GM21737 (cell line): ENCODE data around the gene CRTAC1.

Source experiments
- ATAC-seq: cut with Tn5 transposase; IDR thresholded peaks from one replicate; pipeline ENCODE4 v1.9.1; 2021; ENCODE audit warnings: mild to moderate bottlenecking, moderate library complexity; ENCODE audit not compliant: unreplicated experiment

The CRTAC1 gene

DNA sequence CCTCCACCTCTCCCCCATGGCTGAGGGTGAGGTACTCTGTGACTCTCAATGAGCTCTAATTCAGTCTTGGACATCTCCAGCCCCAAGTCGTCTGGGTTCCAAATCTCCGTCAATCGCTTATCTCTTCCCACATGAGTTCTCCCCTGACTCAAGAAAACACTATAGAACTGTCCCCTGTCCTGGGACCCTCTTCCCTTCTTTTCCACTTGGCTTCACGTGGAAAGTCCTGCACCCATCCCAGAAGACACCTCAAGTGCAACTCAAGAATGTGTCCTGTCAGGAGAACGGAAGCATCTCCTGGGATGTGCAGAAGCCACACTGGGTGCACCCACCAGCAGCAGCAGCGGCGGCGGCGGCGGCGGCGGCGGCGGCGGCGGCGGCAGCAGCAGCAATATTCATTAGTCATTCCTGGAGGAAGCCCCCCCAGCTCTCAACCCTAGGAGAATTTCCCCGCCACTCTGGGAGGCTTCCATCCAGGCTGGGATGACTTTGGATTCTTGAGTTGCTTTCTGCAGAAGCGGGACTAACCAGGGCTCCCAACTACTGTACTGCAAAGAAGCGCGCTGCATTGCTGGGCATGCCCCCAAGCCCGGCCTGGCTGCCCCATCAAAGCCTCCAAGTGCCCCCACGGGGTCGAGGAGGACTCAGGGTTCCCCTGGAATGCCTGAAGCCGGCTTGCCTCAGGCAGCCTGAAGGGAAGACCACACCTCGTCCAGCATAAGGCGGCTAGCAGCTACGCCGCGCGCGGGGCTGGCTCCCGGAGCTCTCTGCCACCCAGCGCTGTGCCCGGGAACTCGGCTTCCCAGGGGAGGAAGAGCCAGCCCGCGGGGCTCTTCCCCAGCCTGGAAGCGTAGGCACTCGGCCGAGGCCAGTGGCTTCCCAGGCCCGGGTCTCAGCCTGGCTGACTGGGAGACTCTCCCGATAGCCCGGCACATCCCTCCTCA, 1.0 kb downstream of the CRTAC1 start:
- ATAC-seq = no peak

- ATAC-seq = no peak
These were observed 2.2 kb downstream of the CRTAC1 start for GRCh38 chr10:98028168-98028770.

- ATAC-seq = no peak
These were observed 7.4 kb downstream of the CRTAC1 start for GRCh38 chr10:98023024-98023423.

DNA sequence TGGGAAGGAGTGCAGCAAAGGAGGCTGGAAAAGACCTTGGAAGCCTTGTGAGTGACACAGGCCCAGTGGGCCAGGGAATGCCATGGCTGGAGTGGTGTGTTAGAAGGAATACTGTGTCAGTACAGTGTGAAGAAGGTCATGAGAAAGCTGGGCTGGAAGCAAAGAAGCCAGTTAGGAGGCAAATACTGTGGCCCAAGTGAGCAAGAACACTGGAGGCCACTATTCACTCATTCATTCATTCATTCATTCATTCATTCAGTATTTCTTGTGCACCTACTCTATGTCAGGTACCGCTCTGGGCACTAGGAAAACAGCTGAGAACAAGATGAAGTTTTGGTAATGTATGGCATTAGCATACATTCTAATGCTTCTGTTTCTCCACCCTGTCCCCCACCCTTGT, 9.6 kb downstream of the CRTAC1 start:
- ATAC-seq = no peak

GRCh38 chr10:98020254-98020653, 10.2 kb downstream of the CRTAC1 start:
- no peak for ATAC-seq

DNA sequence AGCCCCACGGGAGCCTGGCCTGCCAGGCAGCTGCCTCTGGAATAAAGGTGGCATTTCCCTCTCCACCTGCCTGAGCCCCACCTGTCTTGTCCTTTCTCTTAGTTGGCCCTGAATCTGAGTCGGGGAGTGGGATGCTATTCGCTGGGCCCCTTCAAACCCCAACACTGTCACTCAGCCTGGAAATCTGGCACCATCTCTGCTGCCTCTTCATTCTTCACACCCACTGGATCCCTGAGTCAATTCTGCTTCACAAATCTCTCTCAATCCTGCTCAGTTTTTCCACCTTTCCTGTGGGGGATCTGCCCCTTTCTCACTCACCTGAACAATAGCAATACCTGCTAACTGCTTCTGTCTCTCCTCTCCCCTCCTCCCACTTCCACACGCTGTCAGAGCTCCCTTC, 10.6 kb downstream of the CRTAC1 start:
- no peak for ATAC-seq

GRCh38 chr10:98016772-98017475, 13.5 kb downstream of the CRTAC1 start:
- ATAC-seq = no peak

DNA sequence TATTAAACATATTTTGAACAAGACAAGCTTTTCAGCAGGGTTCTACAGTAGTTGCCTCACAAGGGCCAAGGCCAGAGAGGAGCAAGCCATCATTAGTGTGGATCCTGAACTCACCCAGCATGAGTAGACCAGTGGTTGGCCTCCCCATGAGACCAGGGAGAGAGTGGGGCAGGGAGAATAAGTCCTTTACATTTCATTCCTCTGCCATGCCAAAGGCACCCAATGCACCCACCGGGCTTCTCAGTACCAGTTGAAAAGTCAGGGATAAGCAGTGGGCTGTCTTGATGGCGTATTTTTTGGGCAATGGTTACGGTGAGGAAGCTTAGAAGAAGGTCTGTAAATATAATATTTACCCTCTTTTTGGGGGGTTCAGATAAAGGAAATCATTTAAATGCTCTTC, 16.6 kb downstream of the CRTAC1 start:
- no peak for ATAC-seq

DNA sequence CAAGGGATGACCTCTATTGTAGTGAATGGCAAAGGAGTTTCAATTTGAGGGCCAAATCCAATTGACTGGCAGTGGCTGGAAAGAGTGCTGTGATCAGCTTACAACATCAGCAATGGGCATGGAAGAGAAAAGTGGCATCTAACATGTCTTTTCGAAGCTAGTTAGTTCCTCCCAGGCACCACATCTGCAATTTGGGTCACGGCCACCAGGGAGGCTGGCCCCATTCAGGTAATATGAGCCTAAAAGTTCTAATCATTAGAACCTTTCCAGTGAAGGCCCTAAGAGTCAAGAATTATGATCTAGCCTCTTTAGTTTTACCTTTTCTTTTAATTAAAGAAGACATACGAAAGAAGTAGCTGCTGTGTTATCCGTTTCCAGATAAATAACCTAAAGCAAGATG, 17.3 kb downstream of the CRTAC1 start:
- no peak for ATAC-seq

GRCh38 chr10:98012644-98013043, 17.8 kb downstream of the CRTAC1 start:
- ATAC-seq = no peak

DNA sequence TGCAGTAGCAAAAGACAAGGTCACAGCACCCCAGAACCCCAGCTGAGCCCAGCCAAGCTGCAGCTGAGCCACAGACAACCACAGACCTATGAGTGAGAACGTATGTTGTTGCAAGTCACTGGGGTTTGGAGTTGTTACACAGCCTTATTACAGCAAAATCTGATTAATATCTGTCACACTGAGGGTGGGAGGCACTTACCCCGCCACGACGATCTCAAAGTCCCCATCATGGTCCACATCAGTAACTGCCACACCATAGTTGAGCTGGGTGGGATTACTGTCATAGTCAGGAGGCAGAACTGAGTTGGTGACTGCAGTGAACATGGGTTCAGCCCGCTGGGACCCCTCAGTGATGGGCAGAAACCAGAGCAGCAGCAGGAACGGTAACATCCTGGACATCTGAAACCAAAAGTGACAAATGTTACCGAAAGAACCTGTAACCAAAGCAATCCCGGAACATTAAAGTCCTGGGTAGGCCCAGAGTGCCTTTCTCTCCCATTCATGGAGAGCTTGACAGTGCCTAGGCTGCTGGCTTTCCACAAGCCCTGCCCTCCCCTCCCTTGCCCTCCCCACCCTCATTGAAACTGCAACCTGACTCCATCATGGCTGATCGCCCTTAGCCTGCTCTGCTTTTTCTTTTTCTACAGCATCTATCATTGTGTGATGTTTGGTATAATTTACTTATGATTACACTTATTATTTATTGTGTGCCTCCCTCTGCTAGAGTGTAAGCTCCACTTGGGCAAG, 19.3 kb downstream of the CRTAC1 start:
- ATAC-seq = no peak

DNA sequence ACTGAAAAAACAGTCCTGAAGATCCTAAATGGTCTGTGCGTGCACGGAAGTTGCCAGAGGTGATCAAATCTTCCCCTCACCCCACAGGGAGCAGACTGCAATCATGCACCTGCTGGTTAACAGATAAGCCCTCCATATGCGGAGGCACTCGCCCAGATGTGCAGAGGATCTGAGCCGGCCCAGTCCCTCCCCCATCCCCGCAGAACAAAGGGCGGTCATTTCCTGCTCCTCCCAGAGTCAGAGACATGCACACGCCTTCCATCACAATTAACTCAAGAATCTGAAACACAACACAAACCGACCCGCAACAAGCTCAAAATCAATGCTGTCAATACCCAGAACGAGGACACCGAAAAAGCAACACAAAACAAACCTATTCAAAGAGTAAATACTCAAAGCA, 24.2 kb downstream of the CRTAC1 start:
- no peak for ATAC-seq

GRCh38 chr10:98001736-98002135, 28.7 kb downstream of the CRTAC1 start:
- ATAC-seq = no peak

GRCh38 chr10:98000346-98000745, 30.1 kb downstream of the CRTAC1 start:
- no peak for ATAC-seq

DNA sequence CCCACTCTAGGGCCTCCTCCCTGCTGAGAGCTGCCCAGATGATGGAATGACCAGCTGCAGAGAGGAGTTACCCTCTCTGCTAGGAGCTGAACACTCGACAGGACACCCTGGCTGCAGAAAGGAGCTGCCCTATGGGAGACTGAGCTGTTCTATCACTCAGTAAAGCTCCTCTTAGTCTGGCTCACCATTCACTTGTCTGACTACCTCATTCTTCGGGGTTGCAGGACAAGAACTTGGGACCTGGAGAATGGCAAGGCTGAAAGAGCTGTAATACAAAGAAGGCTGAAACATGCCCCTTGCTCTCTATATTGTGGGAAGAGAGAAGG, 30.5 kb downstream of the CRTAC1 start:
- ATAC-seq = no peak

DNA sequence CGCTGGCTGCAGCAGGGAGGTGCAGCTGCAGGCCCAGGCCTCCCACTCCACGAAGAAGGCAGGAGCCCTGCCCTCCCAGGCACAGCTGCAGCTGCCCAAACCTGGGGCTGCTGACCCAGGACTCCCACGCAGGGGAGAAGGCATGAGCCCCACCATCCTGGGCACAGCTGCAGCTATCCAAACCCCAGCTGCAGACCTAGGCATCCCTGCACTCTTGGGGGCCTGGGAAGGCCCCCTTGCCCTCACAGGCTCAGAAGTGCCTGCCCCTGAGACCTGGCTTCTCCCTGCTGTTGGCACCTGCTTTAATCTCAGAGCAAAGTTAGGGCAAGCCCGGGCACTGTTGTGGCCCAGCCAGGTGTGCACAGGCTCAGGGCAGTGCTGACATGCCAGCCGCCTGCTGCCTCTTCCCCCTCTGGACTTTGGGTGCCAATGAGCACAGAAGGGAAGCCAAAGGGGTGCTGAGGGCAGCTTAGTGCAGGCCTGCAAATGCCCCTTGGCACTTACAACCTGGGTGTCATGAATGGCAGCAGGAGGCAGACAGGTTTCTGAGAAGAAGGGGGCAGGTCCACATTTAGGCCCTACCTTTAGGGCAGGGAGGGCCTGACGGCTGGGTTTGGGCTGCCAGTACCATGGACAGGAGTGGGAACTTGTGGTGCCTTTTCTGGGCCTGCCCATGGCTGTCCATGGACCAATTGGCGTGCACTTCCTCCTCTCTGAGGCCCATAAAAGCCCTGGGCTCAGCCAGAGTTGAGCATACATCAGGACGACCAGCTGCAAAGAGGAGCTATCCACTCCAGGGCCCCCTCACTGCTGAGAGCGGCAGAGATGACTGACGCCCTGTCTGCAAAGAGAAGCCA, 31.1 kb downstream of the CRTAC1 start:
- no peak for ATAC-seq

DNA sequence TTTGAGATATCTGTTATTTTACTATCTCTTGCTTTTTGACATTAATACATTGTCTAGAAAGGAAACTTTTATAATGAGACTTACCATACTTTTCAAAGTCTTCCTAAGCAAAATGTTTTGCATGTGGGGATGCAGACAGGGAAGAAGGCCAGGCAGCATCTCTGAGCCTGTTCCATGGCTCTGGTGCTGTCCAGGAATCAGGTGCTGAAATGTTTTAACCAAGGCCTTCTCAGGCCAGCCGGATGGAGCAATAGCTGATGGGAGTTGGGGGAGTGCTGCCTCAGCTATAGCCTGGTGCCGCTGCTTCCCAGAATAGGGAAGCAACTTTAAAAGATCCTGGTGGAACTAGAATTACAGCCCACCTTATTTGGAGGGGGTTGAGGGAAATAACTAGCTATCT, 38.5 kb downstream of the CRTAC1 start:
- ATAC-seq = no peak

GRCh38 chr10:97981816-97982215, 48.6 kb downstream of the CRTAC1 start:
- no peak for ATAC-seq

DNA sequence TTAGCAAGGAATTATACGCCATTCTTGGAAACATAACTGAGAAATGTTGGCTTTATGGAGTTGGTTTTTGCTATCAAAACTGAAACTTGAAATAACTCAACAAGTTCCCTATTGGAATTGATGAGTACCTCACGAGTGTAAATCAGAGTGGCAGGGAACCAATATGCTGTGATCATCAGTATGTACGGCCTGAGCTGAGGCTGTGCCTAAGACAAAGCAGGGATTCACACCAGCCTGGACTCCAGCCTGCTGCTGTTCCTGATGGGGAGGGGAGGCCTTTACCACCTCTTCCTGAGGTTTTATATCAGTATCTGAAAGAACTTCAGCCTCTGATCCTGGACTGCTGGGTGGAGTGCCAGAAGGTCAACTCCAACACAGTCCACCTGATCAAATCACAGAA, 52.7 kb downstream of the CRTAC1 start:
- no peak for ATAC-seq

DNA sequence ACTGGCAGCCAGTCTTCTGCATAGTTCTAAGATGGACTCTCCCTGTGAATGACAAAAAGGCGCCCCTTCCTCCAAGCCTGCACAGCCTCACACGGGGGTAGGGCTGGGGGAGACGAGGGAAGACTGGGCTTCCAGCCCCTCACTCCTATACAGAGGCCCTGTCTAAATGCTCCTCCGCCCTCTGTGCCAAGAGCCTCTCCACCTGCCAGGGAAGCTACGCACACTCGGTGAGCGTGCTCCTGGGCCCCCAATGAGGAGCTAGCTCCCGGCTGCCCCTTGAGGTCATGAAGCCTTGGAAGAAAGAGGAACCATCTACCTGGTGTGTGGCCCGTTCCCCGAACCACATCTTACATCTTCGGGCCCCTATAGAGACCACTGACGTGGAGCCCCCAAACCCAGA, 54.8 kb downstream of the CRTAC1 start:
- no peak for ATAC-seq
